COR-L47 (cell line): ENCODE results near the gene CCDC112.
"Not testable (repeated sequence)": the region's sequence is repeated elsewhere in the genome, so short reads cannot be mapped to it uniquely, and the experiment has no call there.

Experiments used
- DNase-seq: peaks from one replicate; lab custom pipeline; 2025; lab: John Stamatoyannopoulos, UW

The CCDC112 gene, protein sequence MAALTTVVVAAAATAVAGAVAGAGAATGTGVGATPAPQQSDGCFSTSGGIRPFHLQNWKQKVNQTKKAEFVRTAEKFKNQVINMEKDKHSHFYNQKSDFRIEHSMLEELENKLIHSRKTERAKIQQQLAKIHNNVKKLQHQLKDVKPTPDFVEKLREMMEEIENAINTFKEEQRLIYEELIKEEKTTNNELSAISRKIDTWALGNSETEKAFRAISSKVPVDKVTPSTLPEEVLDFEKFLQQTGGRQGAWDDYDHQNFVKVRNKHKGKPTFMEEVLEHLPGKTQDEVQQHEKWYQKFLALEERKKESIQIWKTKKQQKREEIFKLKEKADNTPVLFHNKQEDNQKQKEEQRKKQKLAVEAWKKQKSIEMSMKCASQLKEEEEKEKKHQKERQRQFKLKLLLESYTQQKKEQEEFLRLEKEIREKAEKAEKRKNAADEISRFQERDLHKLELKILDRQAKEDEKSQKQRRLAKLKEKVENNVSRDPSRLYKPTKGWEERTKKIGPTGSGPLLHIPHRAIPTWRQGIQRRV

DNA sequence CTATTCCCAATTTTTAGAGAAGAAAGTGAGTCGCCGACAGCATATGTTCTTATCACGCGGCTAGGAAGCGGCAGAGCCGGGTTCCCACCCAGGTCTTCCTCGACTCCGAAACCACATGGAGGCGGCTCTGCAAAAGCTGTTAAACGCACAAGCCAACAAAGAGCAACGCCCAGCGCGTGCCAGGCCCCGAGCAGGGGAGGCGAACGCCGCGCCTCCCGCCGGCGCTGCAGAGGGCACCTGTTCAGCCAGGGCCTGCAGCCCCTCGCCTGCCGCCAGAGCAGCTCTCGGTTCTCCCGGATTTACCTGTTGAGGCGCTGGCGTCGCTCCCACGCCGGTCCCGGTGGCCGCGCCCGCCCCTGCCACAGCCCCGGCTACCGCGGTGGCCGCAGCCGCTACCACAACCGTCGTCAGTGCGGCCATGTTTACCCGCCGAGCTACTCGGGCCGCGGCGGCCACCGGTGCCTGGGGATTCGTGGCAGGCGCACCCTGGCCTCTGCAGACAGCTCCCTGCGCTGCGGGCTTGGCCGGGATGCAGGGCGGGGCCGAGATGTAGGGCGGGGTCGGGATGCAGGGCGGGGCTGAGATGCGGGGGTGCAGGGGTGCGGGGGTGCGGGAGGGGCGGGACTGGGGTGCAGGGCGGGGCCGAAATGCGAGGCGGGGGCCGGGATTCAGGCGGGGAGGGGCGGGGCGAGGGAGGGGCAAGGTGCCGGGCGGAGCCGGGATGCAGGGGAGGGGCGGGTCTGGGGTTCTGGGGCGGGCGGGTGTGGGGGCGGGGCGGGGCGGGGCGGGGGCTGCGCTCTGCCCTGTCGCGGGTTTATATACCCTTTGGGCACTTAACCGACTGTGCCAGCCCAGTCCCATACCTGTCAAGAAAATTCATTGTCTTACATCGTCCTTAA lies at the start of gene CCDC112:
Gene CCDC112 (minus strand): TSS at position 531 of the 899 bp plus-strand sequence. CDS start 111 bp downstream, at position 420.
- DNase-seq: peak; percentile 80

DNA sequence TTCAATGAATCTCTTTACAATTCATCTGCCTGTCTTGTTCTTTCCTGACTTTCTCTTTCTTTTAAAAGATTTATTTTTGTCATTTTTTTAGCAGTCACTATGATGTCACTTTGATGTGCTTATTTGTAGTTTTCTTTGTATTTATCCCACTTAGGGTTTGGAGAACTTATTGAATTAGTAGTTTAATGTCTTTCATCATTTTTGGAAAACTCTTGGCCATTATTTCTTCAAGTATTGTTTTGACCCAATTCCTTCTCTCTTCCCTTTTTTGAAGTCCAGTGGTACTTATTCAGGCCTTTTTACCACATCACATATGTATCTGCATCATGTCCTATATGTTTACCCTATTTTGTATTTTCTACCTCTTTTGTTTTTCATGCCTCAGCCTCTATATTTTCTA lies 48.9 kb upstream of the CCDC112 start:
- DNase-seq: no peak

DNA sequence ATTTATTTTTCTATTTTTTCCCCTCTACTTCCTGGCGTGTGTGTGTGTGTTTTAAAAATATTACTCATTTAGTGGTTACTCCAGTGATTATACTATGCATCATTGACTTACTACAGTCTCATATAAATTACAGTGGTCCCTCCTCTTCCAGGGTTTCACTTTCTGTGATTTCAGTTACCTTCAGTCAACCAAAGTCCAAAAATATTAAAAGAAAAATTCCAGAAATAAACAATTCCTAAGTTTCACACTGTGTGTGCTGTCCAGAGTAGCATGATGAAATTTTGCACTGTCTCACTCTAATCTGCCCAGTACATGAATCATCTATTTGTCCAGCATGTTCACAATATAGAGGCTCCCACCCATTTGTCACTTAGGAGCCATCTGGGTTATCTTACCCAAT lies 47.4 kb upstream of the CCDC112 start:
- no peak for DNase-seq

DNA sequence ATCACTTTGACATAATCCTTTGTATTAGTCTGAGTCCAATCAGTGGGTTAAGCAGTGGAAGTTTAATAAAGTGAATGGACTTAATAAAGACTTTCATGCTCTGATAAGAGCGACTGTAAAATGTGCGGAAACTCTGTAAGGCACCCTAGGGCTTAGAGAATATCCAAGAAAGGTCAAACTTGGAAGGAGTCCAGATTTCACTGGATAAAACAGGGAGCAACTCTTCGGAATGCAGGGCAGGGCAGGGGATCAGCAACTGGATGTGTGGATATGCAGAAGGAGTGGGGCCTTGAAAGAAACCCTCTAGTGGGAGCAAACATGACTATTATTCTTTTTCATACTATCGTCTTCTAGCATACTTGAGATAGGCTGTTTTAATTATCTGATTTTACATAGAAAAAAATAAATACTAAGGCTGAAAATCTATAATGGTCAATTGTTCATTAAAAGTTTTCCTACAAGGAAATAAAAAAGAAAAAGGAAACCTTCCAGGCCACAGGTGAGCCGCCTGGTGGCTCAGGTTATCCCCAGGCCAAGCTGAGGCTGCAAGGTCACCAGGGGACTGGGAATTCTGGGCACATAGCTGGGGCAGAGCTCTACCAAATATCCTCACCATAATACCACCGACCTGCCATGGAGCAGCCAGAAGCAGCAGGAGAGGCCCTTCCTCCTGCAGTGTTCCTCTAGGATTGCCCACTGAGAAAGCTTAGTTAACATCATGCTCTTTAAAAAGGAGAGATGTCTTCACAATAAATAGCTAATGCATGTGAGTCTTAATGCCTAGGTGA lies 46.3 kb upstream of the CCDC112 start:
- DNase-seq: no peak

DNA sequence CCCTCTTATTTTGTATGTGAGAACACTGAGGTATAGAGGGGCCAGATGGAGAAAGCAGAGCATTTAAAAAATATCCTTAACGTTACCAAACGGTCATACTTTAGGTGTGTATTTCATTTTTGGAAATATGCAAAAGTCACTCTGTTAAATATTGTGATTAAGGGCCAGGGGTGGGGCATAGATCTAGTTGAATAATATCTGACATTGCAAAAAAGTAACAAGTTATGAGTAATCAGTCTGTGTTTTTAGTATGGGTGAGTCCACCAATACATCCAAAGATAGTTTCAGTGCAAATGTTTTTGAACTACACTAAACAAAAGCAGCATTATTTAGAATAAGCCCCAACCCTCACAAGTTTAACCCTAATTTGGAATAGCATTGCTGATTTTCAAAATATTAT lies 45.3 kb upstream of the CCDC112 start:
- DNase-seq: no peak

DNA sequence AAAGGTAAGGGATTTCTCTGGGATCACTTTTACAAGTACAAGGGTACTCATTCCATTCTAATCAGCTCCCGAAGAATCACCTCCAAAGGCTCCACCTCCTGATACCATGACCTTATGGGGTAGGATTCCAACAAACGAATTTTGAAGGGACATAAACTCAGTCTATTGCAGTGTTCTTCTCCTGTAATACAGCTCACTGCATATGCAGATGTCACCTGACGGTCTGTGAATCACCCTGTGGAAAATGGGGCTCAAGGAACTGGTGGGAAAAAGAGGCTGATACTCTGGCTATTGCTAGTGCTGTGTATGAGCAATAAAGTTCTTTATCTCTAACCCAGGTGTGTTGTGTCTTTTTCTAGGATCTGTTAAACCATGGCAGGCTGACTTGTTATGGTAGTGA lies 42.4 kb upstream of the CCDC112 start:
- no peak for DNase-seq

DNA sequence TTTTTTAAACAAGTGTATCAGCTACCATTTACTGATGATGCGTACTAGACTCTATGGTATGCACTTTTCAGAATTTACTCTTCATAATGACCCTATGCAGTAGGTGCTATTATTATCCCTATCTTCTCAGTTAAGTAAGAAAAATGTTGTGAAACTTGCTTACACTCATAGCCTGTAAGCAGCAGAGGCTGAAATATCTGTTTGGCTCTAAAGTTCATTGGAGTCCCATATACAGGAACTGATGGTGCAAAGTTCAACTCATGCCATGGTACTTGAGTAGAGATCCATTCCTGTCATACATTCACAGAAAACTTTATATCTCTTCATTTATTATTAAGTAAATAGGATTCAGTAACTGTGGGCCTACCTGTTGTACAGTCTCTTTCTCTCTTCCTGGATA lies 41.4 kb upstream of the CCDC112 start:
- DNase-seq: no peak

DNA sequence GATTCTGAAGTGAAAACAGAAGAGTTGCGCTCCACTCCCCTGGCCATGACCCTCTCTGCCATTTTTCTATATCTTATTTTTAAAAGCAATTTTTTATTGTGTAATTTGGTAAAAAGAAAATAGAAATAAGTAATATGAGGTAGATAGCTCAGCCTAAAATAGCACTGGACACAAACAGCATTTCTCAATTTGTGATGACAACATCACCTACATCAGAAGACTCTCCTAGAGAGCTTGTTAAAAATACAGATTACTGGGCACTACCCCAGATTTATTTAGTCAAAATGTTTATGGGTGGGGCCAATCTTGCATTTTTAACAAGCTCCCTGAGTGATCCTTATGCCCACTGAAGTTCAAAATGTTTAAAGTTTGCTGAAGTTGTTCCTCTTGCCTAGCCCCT lies 40.5 kb upstream of the CCDC112 start:
- no peak for DNase-seq

DNA sequence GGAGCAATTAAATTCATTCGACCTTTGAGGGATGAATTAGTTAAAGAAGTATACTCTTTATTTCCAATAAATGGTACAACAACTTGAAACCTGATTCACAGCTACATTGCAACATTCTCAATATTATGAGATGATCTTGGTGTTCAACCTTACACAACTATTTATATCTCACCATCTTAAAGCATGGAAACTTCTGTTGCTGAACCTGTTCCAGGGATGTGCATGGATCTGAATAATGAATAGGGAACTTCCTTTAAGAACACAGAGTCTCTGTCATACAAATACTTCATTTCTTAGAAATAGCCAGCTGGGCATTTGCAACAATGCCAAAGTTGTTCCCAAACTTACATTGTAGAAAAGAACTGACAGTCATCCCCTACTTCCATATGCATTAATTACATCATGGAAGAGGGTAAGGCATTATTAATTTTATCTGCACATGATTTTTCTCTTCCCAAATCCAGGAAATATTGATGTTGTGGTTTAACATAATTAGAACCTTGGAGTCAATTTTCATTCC lies 39.8 kb upstream of the CCDC112 start:
- DNase-seq: no peak

DNA sequence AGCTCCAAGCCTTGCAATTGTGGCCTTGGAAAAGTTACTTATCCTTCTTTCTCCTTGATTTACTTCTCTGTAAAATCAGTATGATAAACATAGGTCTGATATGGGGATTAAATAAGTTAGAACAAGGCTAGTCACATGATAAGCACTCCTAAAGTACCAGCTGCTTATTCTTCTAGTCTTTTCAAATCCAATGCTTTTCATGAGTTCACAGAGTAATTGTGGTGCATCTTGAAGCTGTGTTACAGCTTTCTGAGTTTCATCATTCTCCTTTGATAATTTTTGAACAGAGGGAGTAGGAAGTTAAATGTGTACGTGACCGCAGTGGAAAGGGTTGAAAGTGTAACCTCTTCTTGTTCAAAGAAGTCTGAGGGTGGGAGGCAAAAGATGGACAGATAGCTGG lies 38.8 kb upstream of the CCDC112 start:
- DNase-seq: no peak

DNA sequence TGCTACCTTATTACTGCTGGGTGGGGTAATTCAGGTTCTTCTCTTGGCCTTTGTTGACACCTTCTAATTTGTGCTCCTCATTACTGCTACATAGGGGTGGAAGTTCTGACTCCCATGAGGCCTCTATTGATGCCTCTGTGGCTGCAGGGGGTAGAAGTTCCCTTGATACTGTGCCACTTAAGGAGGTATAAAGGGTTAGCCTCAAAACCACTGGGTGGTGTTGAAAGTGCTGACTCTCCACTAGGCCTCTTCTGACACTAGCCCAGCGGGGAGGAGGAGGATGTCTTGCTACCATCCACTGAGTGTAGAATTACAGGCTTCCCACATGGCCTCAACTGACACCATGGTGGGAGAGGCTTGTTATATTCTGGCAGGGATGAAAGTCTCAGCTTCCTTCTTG lies 36.7 kb upstream of the CCDC112 start:
- no peak for DNase-seq

DNA sequence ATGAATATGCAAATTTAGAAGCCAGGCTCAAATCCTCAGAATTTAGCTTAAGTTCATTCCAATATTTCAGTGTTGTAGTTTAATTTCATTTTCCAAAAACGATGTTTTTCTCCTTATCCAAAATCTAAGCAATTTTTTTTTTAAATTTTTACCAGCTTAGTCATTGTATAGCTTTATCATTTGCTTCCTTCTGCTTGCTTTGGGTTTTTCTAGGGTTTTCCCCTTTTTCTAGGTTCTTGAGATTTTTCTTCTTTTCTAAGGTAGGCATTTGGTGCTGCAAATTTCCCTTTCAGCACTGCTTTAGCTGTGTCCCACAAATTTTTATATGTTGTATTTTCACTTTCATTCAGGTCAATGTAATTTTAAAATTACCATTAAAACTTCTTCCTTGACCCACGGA lies 34.4 kb upstream of the CCDC112 start:
- no peak for DNase-seq

DNA sequence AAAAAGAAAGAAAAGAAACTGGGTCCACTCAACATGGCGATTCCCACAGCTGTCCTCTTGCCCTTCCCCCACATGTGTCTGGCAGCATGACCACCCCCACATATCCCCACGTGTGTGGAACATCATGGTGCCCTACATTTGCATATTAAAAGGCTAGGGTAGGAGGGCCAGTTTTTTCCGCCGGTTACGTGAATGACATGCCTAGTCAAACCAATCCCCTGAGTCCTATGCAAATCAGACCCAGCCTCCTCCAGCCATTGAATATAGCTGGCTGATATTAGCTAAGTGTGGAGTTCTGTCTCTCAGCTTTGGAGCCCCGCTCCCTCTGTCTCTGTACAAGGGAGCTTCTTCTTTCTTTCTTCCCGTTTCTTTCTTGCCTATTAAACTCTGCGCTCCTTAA lies 33.0 kb upstream of the CCDC112 start:
- no peak for DNase-seq

DNA sequence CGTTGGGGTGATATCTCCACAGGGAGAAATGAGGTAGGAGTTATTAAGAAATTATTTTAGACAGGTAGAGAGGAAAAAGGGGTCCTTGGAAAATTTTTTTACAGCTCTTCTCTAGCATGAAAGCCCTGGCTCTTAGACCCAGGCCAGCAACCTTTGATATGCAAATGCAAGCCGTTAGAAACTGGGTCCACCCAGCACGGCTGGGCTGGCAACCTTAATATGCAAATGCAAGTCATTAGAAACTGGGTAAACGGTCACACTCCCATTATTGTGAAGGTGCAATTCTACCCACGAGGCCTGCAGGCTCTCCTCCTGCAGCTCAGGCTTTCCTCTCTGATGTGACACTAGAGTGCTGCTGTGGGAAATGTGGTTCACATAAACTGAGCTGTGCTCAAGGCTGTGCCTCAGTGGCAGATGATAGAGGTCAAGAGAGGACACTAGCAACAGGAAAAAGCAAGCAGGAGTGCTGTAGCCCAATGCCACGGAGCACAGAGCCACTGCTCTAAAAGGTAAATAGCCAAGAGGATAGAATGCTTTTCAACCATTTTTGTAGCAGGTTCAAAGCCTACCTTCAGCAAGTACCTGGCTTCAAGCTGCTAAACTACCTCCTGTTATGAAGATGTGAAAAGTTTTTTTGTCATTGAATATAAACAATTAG lies 32.3 kb upstream of the CCDC112 start:
- DNase-seq: not testable (repeated sequence)

DNA sequence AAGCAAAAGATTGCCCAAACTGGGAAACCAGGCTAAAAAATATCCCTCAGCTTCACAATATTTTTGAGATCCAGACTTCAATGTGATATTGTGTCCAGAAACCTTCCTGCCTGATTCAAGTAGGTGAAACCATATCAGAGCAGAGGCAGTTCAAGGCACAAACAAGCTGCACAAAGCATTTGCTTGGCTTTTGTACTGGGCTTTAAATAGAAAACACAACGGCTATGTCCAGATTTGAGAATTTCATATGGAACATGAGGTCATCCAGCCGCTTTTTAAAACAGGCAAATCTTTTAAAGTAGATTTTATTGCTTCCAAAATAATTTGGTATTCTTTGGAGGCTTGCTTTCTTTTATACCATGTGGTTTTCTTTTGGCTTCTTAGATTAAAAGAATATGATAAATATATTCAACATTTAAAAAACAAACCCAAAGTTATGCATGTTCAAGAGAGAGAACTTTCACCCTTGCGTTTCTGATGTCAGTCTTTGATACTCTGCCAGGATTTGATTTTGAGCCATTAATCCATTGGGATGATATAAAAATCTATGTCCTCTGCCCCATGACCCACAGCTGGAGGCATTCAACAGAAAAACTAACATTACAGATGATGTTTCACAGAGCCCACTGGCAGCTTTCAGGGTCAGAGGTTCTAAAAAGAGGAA lies 29.0 kb upstream of the CCDC112 start:
- DNase-seq: no peak

DNA sequence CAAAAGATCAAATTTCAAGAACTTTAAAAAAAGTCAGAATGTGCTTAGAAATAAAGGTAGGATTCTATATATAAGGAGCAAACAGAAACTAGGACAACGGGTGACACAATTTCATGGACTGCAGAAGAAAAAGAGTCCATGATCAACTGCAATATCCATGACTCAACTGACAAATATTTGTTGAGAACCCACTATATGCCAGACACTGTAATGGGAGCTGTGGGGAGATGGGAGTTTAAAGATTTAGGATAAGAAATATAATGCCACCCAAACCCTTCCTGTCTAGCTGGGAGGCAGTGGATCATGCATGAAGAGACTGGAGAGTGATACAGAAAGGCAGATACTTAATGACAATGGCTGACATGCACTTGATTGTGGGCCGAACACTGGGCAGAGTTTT lies 27.6 kb upstream of the CCDC112 start:
- no peak for DNase-seq

DNA sequence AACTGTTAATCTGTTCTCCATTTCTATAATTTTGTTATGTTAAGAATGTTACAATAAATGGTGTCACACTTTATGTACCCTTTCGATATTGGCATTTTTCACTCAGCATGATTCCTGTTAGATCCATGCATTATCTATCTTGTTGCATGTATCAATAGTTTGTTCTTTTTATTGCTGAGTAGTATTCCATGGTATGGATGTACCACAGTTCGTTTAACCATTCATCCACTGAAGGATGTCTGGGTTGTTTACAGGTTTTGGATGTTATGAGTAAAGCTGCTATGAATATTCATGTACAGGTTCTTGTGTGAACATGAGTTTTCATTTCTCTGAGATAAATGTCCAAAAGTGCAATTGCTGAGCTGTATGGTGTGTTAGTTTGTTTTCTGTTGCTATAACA lies 26.3 kb upstream of the CCDC112 start:
- DNase-seq: no peak

DNA sequence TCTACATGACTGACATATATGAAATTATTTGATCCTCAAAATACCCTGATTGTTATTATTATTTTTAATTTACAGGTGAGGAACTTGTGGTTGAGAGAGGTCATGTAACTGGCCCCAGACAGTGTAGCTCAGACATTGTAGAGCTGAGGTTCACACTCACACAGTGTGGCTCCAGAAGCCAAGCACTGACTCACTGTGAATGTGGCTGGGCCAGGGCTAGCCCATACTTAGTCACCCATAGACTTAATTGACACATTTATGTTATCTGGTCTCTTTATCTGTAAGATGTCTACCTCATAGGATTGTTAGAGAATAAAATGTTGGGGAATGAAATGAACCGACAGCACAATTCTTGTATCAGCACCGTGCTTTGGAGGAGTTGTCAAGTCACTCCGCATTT lies 24.9 kb upstream of the CCDC112 start:
- DNase-seq: no peak

DNA sequence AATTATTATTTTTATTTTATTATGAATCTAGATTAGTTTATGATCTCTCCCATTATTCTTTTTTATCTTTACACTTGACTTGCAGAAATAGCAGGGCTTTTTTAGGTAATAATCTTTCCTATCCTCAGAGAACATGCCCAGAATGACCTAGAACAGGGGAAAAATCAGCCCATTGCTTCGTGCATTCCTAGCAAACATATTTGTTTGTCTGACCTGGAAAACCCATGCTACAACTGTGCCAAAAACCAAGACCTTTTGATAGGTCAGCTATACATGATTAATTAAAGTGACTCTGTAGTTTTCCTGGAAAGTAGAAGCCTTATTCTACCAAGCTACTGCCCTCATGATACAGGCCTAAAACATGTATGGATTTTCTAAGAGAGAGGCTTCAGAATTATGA lies 24.1 kb upstream of the CCDC112 start:
- DNase-seq: no peak

DNA sequence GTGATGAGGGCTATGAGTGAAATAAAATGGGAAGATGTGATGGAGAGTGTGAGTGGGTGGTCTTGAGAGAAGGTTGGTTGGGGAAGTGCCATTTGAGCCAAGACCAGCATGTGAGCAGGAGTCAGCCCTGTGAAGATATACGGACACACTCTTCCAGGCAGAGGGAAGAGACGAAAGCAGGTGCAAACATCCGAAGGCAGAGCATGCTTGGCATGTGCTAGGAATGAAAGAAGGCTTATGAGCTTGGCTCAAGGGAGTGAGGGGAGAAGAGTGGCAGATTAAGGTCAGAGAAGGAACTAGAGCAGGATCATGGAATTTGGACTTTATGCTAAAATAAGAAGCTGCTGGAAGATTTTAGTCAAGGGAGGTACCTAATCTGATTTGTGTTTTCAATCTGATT lies 23.6 kb upstream of the CCDC112 start:
- DNase-seq: no peak

DNA sequence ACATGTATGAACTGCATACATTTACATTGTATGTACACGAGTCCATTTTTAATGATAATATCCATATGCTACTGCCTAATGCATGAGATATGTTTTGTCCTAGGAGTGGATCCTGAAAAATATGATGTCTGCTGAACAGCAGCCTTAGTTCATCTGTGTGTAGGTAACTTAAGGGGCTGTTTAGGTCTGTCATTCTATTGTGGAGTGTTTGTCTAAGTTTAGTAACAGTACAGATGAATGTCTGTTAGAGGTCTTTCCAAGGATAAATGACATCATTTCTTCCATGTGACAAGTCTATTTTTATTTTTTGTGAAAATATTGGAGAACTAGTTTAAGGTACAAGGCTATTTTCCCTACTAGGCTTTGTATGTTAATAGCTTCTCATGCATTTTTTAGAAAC lies 22.6 kb upstream of the CCDC112 start:
- DNase-seq: no peak
